B cell (primary cell): Measurements from ENCODE around the gene DIS3L2.

Source experiments
- EZH2 ChIP-seq: IDR thresholded peaks from 2 replicates; pipeline ENCODE4 v1.6.1; 2012; ENCODE audit warnings: borderline replicate concordance, low read depth, mild to moderate bottlenecking, moderate library complexity, low read length; ENCODE audit not compliant: insufficient read depth, poor library complexity, severe bottlenecking
- TF ChIP-seq, protein P1 (sequence below): fragments of 200-600 bp; IDR thresholded peaks from one replicate; pipeline ENCODE4 v1.8.0; 2022; ENCODE audit warnings: antibody characterized with exemption, mild to moderate bottlenecking

DNA sequence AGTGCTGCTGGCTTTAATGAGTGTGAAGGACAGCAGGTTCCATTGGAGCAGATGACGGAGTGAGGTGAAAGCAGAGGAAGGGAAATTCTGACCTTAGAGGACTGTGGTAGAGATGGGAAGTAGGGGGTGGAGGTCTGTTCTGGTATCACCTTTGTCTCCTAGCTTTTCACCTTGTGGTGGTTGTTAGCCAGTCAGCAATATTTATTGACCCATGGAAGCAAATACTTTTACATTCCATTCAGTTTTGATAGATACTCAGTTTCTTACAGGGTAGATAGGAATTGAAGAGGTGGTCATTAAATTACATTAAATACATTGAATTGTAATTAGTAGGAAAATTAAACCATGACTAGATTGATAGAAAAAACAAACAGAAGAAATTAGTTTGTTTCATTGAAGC lies 180.1 kb downstream of the DIS3L2 start:
- TF ChIP-seq, protein P1, sequence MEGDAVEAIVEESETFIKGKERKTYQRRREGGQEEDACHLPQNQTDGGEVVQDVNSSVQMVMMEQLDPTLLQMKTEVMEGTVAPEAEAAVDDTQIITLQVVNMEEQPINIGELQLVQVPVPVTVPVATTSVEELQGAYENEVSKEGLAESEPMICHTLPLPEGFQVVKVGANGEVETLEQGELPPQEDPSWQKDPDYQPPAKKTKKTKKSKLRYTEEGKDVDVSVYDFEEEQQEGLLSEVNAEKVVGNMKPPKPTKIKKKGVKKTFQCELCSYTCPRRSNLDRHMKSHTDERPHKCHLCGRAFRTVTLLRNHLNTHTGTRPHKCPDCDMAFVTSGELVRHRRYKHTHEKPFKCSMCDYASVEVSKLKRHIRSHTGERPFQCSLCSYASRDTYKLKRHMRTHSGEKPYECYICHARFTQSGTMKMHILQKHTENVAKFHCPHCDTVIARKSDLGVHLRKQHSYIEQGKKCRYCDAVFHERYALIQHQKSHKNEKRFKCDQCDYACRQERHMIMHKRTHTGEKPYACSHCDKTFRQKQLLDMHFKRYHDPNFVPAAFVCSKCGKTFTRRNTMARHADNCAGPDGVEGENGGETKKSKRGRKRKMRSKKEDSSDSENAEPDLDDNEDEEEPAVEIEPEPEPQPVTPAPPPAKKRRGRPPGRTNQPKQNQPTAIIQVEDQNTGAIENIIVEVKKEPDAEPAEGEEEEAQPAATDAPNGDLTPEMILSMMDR = no peak
- TF ChIP-seq EZH2 = no peak
